HUES6 (cell line): Measurements from ENCODE around the gene NXPE4.
"Not testable (repeated sequence)": the region's sequence is repeated elsewhere in the genome, so short reads cannot be mapped to it uniquely, and the experiment has no call there.

Experiments used
- H3K27ac ChIP-seq: 2 replicates; pipeline ENCODE4 v1.7.0; 2013; ENCODE audit warnings: low read depth, mild to moderate bottlenecking, low read length, inconsistent platforms
- H3K27me3 ChIP-seq: 2 replicates; pipeline ENCODE4 v1.6.1; 2013; ENCODE audit warnings: low read length; ENCODE audit not compliant: control insufficient read depth, insufficient read depth
- H3K36me3 ChIP-seq: 2 replicates; pipeline ENCODE4 v1.6.1; 2013; ENCODE audit warnings: low read length; ENCODE audit not compliant: control insufficient read depth, insufficient read depth
- H3K4me1 ChIP-seq: 2 replicates; pipeline ENCODE4 v1.6.1; 2013; ENCODE audit warnings: low read length; ENCODE audit not compliant: control insufficient read depth, insufficient read depth
- H3K4me3 ChIP-seq: 2 replicates; pipeline ENCODE4 v1.5.1; 2013; ENCODE audit warnings: low read depth, low read length
- H3K9ac ChIP-seq: one replicate; pipeline ENCODE4 v1.6.1; 2013; ENCODE audit warnings: mild to moderate bottlenecking, low read length
- H3K9me3 ChIP-seq: 2 replicates; pipeline ENCODE4 v1.6.1; 2013; ENCODE audit warnings: low read depth, low read length; ENCODE audit not compliant: control insufficient read depth, insufficient read depth

NXPE4 gene

DNA sequence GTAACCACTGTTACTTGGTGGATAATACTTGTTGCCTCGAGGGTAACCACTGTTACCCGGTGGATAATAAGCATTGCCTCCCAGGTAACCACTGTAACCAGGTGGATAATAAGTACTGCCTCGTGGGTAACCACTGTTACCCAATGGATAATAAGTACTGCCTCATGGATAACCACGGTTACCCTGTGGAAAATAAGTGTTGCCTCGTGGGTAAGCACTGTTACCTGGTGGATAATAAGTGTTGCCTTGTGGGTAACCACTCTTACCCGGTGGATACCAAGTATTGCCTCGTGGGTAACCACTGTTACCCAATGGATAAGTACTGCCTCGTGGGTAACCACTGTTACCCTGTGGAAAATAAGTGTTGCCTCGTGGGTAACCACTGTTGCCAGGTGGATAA lies 13.0 kb upstream of the NXPE4 start:
- not testable (repeated sequence) for H3K27me3 ChIP-seq, H3K36me3 ChIP-seq, H3K9ac ChIP-seq, H3K27ac ChIP-seq, H3K4me3 ChIP-seq, H3K4me1 ChIP-seq
- peaks cover 92% of the 10 kb centered on the region for H3K9me3 ChIP-seq

DNA sequence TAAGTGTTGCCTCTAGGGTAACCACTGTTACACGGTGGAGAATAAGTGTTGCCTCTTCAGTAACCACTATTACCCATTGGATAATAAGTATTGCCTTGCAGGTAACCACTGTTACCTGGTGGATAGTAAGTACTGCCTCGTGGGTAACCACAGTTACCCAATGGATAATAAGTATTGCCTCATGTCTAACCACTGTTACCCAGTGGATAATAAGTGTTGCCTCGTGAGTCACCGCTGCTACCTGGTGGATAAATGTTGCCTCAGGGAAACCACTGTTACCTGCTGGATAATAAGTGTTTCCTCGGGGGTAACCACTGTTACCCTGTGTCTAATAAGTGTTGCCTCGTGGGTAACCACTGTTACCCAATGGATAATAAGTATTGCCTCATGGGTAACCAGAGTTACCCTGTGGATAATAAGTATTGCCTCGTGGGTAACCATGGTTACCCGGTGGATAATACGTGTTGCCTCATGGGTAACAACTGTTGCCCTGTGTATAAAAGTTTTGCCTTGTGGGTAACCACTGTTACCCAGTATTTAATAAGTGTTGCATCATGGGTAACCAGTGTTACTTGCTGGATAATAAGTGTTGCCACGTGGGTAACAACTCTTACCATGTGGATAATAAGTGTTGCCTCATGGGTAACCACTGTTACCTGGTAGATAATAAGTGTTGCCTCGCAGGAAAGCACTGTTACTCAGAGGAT lies 12.3 kb upstream of the NXPE4 start:
- H3K9me3 ChIP-seq: peaks cover 91% of the 10 kb centered on the region
- H3K4me3 ChIP-seq: no peak overlapping the region
- no peak overlapping the region for H3K27ac ChIP-seq
- H3K4me1 ChIP-seq: no peaks in the 10 kb centered on the region
- no peaks in the 10 kb centered on the region for H3K27me3 ChIP-seq
- H3K36me3 ChIP-seq: no peaks in the 10 kb centered on the region
- no peak overlapping the region for H3K9ac ChIP-seq

GRCh38 chr11:114606802-114607075 lies 11.2 kb upstream of the NXPE4 start:
- H3K36me3 ChIP-seq, H3K4me1 ChIP-seq, H3K27ac ChIP-seq, H3K4me3 ChIP-seq, H3K9ac ChIP-seq, H3K27me3 ChIP-seq: not testable (repeated sequence)
- H3K9me3 ChIP-seq: peaks cover 80% of the 10 kb centered on the region

DNA sequence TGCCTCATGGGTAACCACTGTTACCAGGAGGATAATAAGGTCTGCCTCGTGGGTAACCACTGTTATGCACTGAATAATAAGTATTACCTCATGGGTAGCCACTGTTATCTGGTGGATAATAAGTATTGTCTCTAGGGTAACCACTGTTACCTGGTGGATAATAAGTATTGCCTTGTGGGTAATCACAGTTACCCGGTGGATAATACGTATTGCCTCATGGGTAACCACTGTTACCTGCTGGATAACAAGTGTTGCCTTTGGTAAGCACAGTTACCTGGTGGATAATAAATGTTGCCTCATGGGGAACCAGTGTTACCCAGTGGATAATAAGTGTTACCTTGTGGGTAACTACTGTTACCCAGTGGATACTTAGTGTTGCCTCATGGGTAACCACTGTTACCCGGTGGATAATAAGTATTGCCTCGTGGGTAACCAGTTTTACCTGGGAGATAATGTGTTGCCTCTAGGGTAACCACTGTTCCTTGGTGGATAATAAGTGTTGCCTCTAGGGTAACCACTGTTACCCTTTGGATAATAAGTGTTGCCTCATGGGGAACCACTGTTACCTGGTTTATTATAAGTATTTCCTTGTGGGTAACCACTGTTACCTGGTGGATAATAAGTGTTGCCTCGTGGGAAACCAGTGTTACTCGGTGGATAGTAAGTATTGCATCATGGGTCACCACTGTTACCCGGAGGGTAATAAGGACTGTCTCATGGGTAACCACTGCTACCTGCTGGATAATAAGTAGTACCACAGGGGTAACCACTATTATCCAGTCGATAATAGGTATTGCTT lies 10.6 kb upstream of the NXPE4 start:
- H3K4me3 ChIP-seq: no peak overlapping the region
- peaks cover 75% of the 10 kb centered on the region for H3K9me3 ChIP-seq
- no peaks in the 10 kb centered on the region for H3K27me3 ChIP-seq

DNA sequence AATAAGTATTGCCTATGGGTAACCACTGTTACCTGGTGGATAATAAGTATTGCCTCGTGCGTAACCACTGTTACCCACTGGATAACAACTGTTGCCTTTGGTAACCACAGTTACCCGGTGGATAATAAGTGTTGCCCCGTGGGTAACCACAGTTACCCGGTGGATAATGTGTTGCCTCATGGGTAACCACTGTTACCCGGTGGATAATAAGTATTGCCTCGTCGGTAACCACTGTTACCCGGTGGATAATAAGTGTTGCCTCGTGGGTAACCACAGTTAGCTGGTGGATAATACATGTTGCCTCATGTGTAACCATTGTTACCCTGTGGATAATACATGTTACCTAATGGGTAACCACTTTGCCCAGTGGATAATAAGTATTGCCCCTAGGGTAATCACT lies 9.8 kb upstream of the NXPE4 start:
- H3K36me3 ChIP-seq: no peaks in the 10 kb centered on the region
- H3K27me3 ChIP-seq: no peaks in the 10 kb centered on the region
- no peaks in the 10 kb centered on the region for H3K4me1 ChIP-seq
- no peak overlapping the region for H3K9ac ChIP-seq
- H3K27ac ChIP-seq: no peak overlapping the region
- no peak overlapping the region for H3K4me3 ChIP-seq
- peaks cover 68% of the 10 kb centered on the region for H3K9me3 ChIP-seq

More for the DNA sequence above, 10.6 kb upstream of the NXPE4 start:
- Histone ChIP-seq H3K9ac (no peak overlapping the region), H3K4me1 (no peaks in the 10 kb centered on the region), H3K27ac (no peak overlapping the region), H3K36me3 (no peaks in the 10 kb centered on the region)

DNA sequence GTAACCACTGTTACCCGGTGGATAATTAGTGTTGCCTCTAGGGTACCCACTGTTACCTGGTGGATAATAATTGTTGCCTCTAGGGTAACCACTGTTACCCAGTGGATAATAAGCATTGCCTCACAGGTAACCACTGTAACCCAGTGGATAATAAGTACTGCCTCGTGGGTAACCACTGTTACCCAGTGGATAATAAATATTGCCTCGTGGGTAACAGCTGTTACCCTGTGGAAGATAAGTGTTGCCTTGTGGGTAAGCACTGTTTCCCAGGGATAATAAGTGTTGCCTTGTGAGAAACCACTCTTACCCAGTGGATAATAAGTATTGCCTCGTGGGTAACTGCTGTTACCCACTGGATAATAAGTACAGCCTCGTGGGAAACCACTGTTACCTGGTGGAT lies 9.3 kb upstream of the NXPE4 start:
- no peak overlapping the region for H3K27ac ChIP-seq
- H3K4me1 ChIP-seq: no peaks in the 10 kb centered on the region
- no peaks in the 10 kb centered on the region for H3K27me3 ChIP-seq
- peaks cover 63% of the 10 kb centered on the region for H3K9me3 ChIP-seq
- H3K4me3 ChIP-seq: no peak overlapping the region
- H3K9ac ChIP-seq: no peak overlapping the region
- H3K36me3 ChIP-seq: no peaks in the 10 kb centered on the region

DNA sequence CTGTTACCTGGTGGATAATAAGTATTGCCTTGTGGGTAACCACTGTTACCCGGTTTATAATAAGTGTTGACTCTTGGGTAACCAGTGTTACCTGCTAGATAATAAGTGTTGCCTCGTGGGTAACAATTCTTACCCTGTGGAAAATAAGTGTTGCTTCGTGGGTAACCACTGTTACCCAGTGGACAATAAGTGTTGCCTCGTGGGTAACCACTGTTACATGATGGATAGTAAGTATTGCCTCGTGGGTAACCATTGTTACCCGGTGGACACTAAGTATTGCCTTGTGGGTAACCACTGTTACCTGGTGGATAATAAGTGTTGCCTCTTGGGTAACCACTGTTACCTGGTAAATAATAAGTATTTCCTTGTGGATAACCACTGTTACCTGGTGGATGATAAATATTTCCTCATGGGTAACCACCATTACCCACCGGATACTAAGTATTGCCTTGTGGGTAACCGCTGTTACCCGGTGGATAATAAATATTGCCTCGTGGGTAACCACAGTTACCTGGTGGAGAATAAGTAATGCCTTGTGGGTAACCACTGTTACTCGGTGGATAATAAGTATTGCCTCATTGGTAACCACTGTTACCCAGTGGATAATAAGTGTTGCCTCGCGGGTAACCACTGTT lies 8.7 kb upstream of the NXPE4 start:
- Histone ChIP-seq H3K4me1 (no peaks in the 10 kb centered on the region), H3K4me3 (no peak overlapping the region), H3K9ac (no peak overlapping the region), H3K27me3 (no peaks in the 10 kb centered on the region), H3K9me3 (peaks cover 58% of the 10 kb centered on the region), H3K36me3 (no peaks in the 10 kb centered on the region), H3K27ac (no peak overlapping the region)

GRCh38 chr11:114603151-114603550 lies 7.6 kb upstream of the NXPE4 start:
- not testable (repeated sequence) for H3K4me1 ChIP-seq, H3K27me3 ChIP-seq, H3K27ac ChIP-seq, H3K9ac ChIP-seq, H3K4me3 ChIP-seq, H3K36me3 ChIP-seq
- peaks cover 46% of the 10 kb centered on the region for H3K9me3 ChIP-seq

DNA sequence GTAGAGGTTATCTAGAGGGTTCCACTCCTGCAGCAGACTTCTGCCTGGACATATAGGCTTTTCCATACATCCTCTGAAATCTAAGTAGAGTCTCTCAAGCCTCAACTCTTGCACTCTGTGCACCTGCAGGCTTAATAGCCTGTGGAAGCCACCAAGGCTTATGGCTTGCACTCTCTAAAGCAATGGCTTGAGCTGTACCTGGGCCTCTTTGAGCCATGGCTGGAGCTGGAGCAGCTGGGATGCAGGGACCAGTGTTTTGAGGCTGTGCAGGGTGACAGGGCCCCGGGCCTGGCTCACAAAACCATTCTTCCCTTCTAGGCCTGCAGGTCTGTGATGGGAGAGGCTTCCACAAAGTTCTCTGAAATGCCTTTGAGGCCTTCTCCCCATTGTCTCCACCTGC lies 2.9 kb upstream of the NXPE4 start:
- H3K9ac ChIP-seq: no peak overlapping the region
- no peaks in the 10 kb centered on the region for H3K36me3 ChIP-seq
- H3K4me3 ChIP-seq: no peak overlapping the region
- H3K9me3 ChIP-seq: peaks cover 5% of the 10 kb centered on the region
- no peaks in the 10 kb centered on the region for H3K27me3 ChIP-seq
- H3K4me1 ChIP-seq: no peaks in the 10 kb centered on the region
- no peak overlapping the region for H3K27ac ChIP-seq

GRCh38 chr11:114596175-114596919 lies 761 bp upstream of the NXPE4 start:
- no peak overlapping the region for H3K9ac ChIP-seq
- H3K4me3 ChIP-seq: no peak overlapping the region
- no peaks in the 10 kb centered on the region for H3K27me3 ChIP-seq
- H3K36me3 ChIP-seq: no peaks in the 10 kb centered on the region
- H3K4me1 ChIP-seq: no peaks in the 10 kb centered on the region
- H3K9me3 ChIP-seq: no peaks in the 10 kb centered on the region
- no peak overlapping the region for H3K27ac ChIP-seq

- Histone ChIP-seq H3K9ac (no peak overlapping the region), H3K4me3 (no peak overlapping the region), H3K27ac (no peak overlapping the region), H3K27me3 (no peaks in the 10 kb centered on the region), H3K9me3 (peaks cover under 1% of the 10 kb centered on the region; the same call in 1 of the 2 replicates), H3K36me3 (no peaks in the 10 kb centered on the region), H3K4me1 (no peaks in the 10 kb centered on the region)
These were observed 883 bp downstream of the NXPE4 start for GRCh38 chr11:114594703-114595102.
